H9 (cell line): ENCODE measurements around the gene RCOR2. TPM values are rescaled to one million over a fixed set of nuclear protein-coding genes. Genes with fewer than 3 reads are reported as not detected.

Source experiments
- DNase-seq: peaks from one replicate; pipeline ENCODE4 v3.0.0-alpha.2; 2017
- H2AFZ ChIP-seq: one replicate; pipeline ENCODE4 v1.6.1; 2013; ENCODE audit warnings: mild to moderate bottlenecking, low read length, control low read depth, moderate library complexity
- H2AK5ac ChIP-seq: 2 replicates; pipeline ENCODE4 v1.6.1; 2013; ENCODE audit warnings: low read length, control low read depth, mixed read lengths; ENCODE audit not compliant: insufficient read length
- H2BK120ac ChIP-seq: one replicate; pipeline ENCODE4 v1.6.1; 2013; ENCODE audit warnings: low read depth, mild to moderate bottlenecking, low read length, control low read depth, inconsistent platforms; ENCODE audit not compliant: poor library complexity, severe bottlenecking
- H2BK12ac ChIP-seq: 2 replicates; pipeline ENCODE4 v1.6.1; 2013; ENCODE audit warnings: low read length, control low read depth, mixed read lengths, low read depth; ENCODE audit not compliant: insufficient read length
- H2BK15ac ChIP-seq: 2 replicates; pipeline ENCODE4 v1.6.1; 2013; ENCODE audit warnings: low read depth, low read length, control low read depth
- H2BK20ac ChIP-seq: one replicate; pipeline ENCODE4 v1.6.1; 2013; ENCODE audit warnings: low read depth, mild to moderate bottlenecking, low read length, control low read depth, inconsistent platforms; ENCODE audit not compliant: poor library complexity, severe bottlenecking
- H2BK5ac ChIP-seq: 2 replicates; pipeline ENCODE4 v1.6.1; 2013; ENCODE audit warnings: low read length, control low read depth, mixed read lengths; ENCODE audit not compliant: insufficient read length
- H3K14ac ChIP-seq: 2 replicates; pipeline ENCODE4 v1.6.1; 2013; ENCODE audit warnings: low read length, control low read depth; ENCODE audit not compliant: insufficient read depth
- H3K18ac ChIP-seq: 2 replicates; pipeline ENCODE4 v1.6.1; 2013; ENCODE audit warnings: low read depth, mild to moderate bottlenecking, mixed read lengths, low read length, control low read depth; ENCODE audit not compliant: insufficient read length
- H3K23ac ChIP-seq: 2 replicates; pipeline ENCODE4 v1.6.1; 2013; ENCODE audit warnings: low read length, control low read depth, mixed read lengths, low read depth; ENCODE audit not compliant: insufficient read length
- H3K23me2 ChIP-seq: 2 replicates; pipeline ENCODE4 v1.6.1; 2013; ENCODE audit warnings: low read depth, mild to moderate bottlenecking, mixed read lengths, low read length, control low read depth; ENCODE audit not compliant: insufficient read length, poor library complexity, severe bottlenecking
- H3K27ac ChIP-seq: 2 replicates; pipeline ENCODE4 v1.5.1; 2013; ENCODE audit warnings: low read length, control low read depth, mixed read lengths, low read depth; ENCODE audit not compliant: insufficient read length
- H3K27me3 ChIP-seq: 2 replicates; pipeline ENCODE4 v1.6.1; 2013; ENCODE audit warnings: low read length, control low read depth, inconsistent platforms; ENCODE audit not compliant: insufficient read depth
- H3K4ac ChIP-seq: 2 replicates; pipeline ENCODE4 v1.6.1; 2013; ENCODE audit warnings: low read depth, mild to moderate bottlenecking, control low read depth, inconsistent platforms, low read length, moderate library complexity
- H3K4me1 ChIP-seq: 2 replicates; pipeline ENCODE4 v1.6.1; 2013; ENCODE audit warnings: low read length, control low read depth, inconsistent platforms; ENCODE audit not compliant: insufficient read depth
- H3K4me2 ChIP-seq: 2 replicates; pipeline ENCODE4 v1.6.1; 2013; ENCODE audit warnings: low read length, control low read depth, mixed read lengths; ENCODE audit not compliant: insufficient read length, insufficient read depth
- H3K56ac ChIP-seq: 2 replicates; pipeline ENCODE4 v1.6.1; 2013; ENCODE audit warnings: low read depth, mild to moderate bottlenecking, mixed read lengths, low read length, control low read depth; ENCODE audit not compliant: insufficient read length
- H3K79me1 ChIP-seq: 2 replicates; pipeline ENCODE4 v1.6.1; 2013; ENCODE audit warnings: low read depth, mild to moderate bottlenecking, moderate library complexity, low read length, control low read depth, inconsistent platforms; ENCODE audit not compliant: insufficient read depth, poor library complexity, severe bottlenecking
- H3K79me2 ChIP-seq: 2 replicates; pipeline ENCODE4 v1.6.1; 2013; ENCODE audit warnings: low read length, control low read depth, inconsistent platforms; ENCODE audit not compliant: insufficient read depth
- H3K9ac ChIP-seq: 2 replicates; pipeline ENCODE4 v1.6.1; 2013; ENCODE audit warnings: low read length, control low read depth, mixed read lengths; ENCODE audit not compliant: insufficient read length; ENCODE audit errors: extremely low read depth
- H3K9me3 ChIP-seq: one replicate; pipeline ENCODE4 v1.6.1; 2013; ENCODE audit warnings: low read depth, low read length, inconsistent platforms; ENCODE audit not compliant: control insufficient read depth
- H3T11ph ChIP-seq: one replicate; pipeline ENCODE4 v1.6.1; 2013; ENCODE audit warnings: mild to moderate bottlenecking, low read length, control low read depth, inconsistent platforms
- H4K20me1 ChIP-seq: one replicate; pipeline ENCODE4 v1.6.1; 2013; ENCODE audit not compliant: control insufficient read depth, insufficient read length, insufficient read depth
- H4K5ac ChIP-seq: 2 replicates; pipeline ENCODE4 v1.6.1; 2013; ENCODE audit warnings: low read depth, mild to moderate bottlenecking, mixed read lengths, low read length, control low read depth; ENCODE audit not compliant: insufficient read length
- H4K8ac ChIP-seq: replicated peaks from 2 replicates; pipeline ENCODE4 v1.6.1; 2013; ENCODE audit warnings: low read length, control low read depth, mixed read lengths, low read depth; ENCODE audit not compliant: insufficient read length
- H4K91ac ChIP-seq: 2 replicates; pipeline ENCODE4 v1.6.1; 2013; ENCODE audit warnings: low read depth, mild to moderate bottlenecking, moderate library complexity, mixed read lengths, low read length, control low read depth; ENCODE audit not compliant: insufficient read length
- H3K27ac Mint-ChIP-seq, 3 experiments: 2 replicates in 2 of 3; 3 replicates in 1 of 3; pipeline ENCODE4 v1.8.0; 2020 to 2021; ENCODE audit warnings: mixed read lengths in 3 of 3, mild to moderate bottlenecking in 1 of 3, moderate library complexity in 1 of 3
- H3K27me3 Mint-ChIP-seq: 2 replicates; pipeline ENCODE4 v1.8.0; 2021; ENCODE audit warnings: low read depth, mild to moderate bottlenecking, moderate library complexity, mixed read lengths
- H3K36me3 Mint-ChIP-seq, 3 experiments: 2 replicates in 2 of 3; 3 replicates in 1 of 3; pipeline ENCODE4 v1.8.0; 2020 to 2021; ENCODE audit warnings: low read depth in 3 of 3, mixed read lengths in 3 of 3; ENCODE audit not compliant: insufficient read depth in 1 of 3
- H3K4me1 Mint-ChIP-seq, 2 experiments: 2 replicates each; pipeline ENCODE4 v1.8.0; 2020; ENCODE audit warnings: mixed read lengths in 2 of 2
- H3K4me3 Mint-ChIP-seq, 2 experiments: 2 replicates in 1 of 2; 3 replicates in 1 of 2; pipeline ENCODE4 v1.8.0; 2020 to 2021; ENCODE audit warnings: mild to moderate bottlenecking in 2 of 2, mixed read lengths in 2 of 2, moderate library complexity in 1 of 2
- H3K9me3 Mint-ChIP-seq, 2 experiments: 2 replicates in 1 of 2; 3 replicates in 1 of 2; pipeline ENCODE4 v1.8.0; 2020; ENCODE audit warnings: mild to moderate bottlenecking in 2 of 2, mixed read lengths in 2 of 2, moderate library complexity in 1 of 2
- WGBS: extraction: QIAGEN DNeasy Blood & Tissue Kit; methylation state at CpG from one replicate; pipeline ENCODE4 v1.1.7; 2013; ENCODE audit warnings: missing lambda C conversion rate, low lambda C conversion rate, mixed read lengths; ENCODE audit not compliant: insufficient read length; ENCODE audit errors: extremely low coverage; 5-methylcytosine and 5-hydroxymethylcytosine counted together
- total RNA-seq: library from RNA; stranded (reverse); gene quantifications from 2 replicates; pipeline ENCODE4 v1.2.1, GENCODE V29; 2021
- TF ChIP-seq, protein P1 (sequence below): fragments of 200-600 bp; sonication (generic); conservative IDR thresholded peaks from 3 replicates; pipeline ENCODE4 v1.8.0; 2021; ENCODE audit warnings: antibody characterized with exemption, mild to moderate bottlenecking

Gene RCOR2
- total RNA-seq, 1 experiment from 2014 or later = 118 TPM

DNA sequence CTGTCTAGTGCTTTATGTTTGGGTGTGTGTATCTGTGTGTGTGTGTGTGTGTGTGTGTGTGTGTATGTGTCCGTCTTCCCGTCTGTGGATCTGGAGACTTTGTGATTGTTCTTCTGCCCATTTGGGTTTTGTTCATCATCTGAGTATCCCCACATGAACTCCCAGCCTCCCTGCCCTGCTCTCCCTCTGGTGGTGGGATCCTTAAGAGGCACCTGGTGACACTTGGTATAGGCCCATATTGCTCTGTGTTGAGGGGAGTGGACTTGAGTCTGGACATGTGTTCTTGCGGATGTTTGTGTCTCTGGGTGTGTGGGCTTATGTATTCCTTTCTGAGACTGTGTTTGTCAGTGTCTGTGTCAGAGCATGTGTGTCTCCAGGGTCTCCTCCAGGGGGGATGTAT, 15.3 kb downstream of the RCOR2 start:
- H3K4me3 Mint-ChIP-seq = no peak overlapping the region
- H3K18ac ChIP-seq = no peak overlapping the region
- H3K79me1 ChIP-seq = no peaks in the 10 kb centered on the region
- H3K23ac ChIP-seq = no peak overlapping the region
- H3K79me2 ChIP-seq = no peaks in the 10 kb centered on the region
- H2BK120ac ChIP-seq = no peak overlapping the region
- no peak overlapping the region for H3K4ac ChIP-seq
- H3K9me3 Mint-ChIP-seq = no peaks in the 10 kb centered on the region
- H2BK5ac ChIP-seq = no peak overlapping the region
- H2AK5ac ChIP-seq = no peak overlapping the region
- H3K56ac ChIP-seq = no peak overlapping the region
- peaks cover 7 to 21% of the 10 kb centered on the region in 2 experiments for H3K4me1 Mint-ChIP-seq
- no peaks in the 10 kb centered on the region for H3K27me3 Mint-ChIP-seq
- peak overlapping the region in 1 of 3 experiments; percentile 34; a peak in 2 of 7 replicates for H3K27ac Mint-ChIP-seq
- H2AFZ ChIP-seq = no peak overlapping the region
- H3K23me2 ChIP-seq = no peaks in the 10 kb centered on the region
- H3K14ac ChIP-seq = no peak overlapping the region
- H2BK20ac ChIP-seq = no peak overlapping the region
- H4K5ac ChIP-seq = no peak overlapping the region
- peaks cover 38 to 90% (median 89%) of the 10 kb centered on the region in 3 experiments; a peak in 6 of 7 replicates for H3K36me3 Mint-ChIP-seq
- H2BK15ac ChIP-seq = no peak overlapping the region
- TF ChIP-seq, protein P1, sequence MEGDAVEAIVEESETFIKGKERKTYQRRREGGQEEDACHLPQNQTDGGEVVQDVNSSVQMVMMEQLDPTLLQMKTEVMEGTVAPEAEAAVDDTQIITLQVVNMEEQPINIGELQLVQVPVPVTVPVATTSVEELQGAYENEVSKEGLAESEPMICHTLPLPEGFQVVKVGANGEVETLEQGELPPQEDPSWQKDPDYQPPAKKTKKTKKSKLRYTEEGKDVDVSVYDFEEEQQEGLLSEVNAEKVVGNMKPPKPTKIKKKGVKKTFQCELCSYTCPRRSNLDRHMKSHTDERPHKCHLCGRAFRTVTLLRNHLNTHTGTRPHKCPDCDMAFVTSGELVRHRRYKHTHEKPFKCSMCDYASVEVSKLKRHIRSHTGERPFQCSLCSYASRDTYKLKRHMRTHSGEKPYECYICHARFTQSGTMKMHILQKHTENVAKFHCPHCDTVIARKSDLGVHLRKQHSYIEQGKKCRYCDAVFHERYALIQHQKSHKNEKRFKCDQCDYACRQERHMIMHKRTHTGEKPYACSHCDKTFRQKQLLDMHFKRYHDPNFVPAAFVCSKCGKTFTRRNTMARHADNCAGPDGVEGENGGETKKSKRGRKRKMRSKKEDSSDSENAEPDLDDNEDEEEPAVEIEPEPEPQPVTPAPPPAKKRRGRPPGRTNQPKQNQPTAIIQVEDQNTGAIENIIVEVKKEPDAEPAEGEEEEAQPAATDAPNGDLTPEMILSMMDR = peak; percentile 61
- WGBS = no CpG with 5 or more reads among the region's 3 CpGs
- no peak for DNase-seq
- no peaks in the 10 kb centered on the region for H4K20me1 ChIP-seq
- H4K8ac ChIP-seq = no peak overlapping the region
- H3K9ac ChIP-seq = no peak overlapping the region
- H4K91ac ChIP-seq = no peak overlapping the region
- H3K4me2 ChIP-seq = no peak overlapping the region
- H3T11ph ChIP-seq = no peak overlapping the region
- no peaks in the 10 kb centered on the region for H3K4me1 ChIP-seq
- no peaks in the 10 kb centered on the region for H3K9me3 ChIP-seq
- H2BK12ac ChIP-seq = no peak overlapping the region
- no peak overlapping the region for H3K27ac ChIP-seq
- no peaks in the 10 kb centered on the region for H3K27me3 ChIP-seq
